22Rv1 (cell line): Measurements from ENCODE around the gene ZBTB20.

Experiments
- H3K27ac ChIP-seq: fragments of 450-650 bp; 2 replicates; pipeline ENCODE4 v1.5.1; 2017
- ZFX ChIP-seq: fragments of 450-650 bp; IDR thresholded peaks from 2 replicates; pipeline ENCODE4 v1.6.1; 2017; ENCODE audit warnings: antibody characterized with exemption, borderline replicate concordance
- TF ChIP-seq, protein P1 (sequence below): fragments of 450-650 bp; IDR thresholded peaks from 2 replicates; pipeline ENCODE4 v1.5.1; 2017; ENCODE audit warnings: mild to moderate bottlenecking

ZBTB20 gene

GRCh38 chr3:114846252-114846651 lies 300.8 kb downstream of the ZBTB20 start:
- TF ChIP-seq, protein P1, sequence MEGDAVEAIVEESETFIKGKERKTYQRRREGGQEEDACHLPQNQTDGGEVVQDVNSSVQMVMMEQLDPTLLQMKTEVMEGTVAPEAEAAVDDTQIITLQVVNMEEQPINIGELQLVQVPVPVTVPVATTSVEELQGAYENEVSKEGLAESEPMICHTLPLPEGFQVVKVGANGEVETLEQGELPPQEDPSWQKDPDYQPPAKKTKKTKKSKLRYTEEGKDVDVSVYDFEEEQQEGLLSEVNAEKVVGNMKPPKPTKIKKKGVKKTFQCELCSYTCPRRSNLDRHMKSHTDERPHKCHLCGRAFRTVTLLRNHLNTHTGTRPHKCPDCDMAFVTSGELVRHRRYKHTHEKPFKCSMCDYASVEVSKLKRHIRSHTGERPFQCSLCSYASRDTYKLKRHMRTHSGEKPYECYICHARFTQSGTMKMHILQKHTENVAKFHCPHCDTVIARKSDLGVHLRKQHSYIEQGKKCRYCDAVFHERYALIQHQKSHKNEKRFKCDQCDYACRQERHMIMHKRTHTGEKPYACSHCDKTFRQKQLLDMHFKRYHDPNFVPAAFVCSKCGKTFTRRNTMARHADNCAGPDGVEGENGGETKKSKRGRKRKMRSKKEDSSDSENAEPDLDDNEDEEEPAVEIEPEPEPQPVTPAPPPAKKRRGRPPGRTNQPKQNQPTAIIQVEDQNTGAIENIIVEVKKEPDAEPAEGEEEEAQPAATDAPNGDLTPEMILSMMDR = no peak; the same call in 1 of the 2 replicates
- TF ChIP-seq ZFX = no peak
- H3K27ac ChIP-seq = peak overlapping the region; percentile 55

- TF ChIP-seq, protein P1 = no peak
- no peak for TF ChIP-seq ZFX
Observed at GRCh38 chr3:114841515-114841914, 305.6 kb downstream of the ZBTB20 start.

DNA sequence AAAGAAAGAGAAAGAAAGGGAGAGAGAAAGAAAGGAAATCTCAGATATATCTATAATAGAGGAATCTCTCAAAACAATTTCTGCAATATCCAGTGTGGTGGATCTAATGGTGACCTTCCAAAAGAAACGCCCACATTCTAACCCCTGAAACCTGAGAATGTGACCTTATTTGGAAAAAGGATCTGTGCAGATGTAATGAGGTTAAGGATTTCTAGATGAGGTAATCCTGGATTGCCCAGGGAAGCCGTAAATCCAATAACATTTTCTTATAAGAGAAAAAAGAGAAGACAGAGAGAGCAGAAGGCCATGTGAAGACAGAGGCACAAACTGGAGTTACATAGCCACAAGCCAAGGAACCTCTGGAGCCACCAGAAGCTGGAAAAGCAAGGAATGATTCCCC lies 307.6 kb downstream of the ZBTB20 start:
- TF ChIP-seq, protein P1 = no peak
- no peak for TF ChIP-seq ZFX
- 0 out of 2 replicates have a peak overlapping the region, but pooled peaks have one; percentile 22 for H3K27ac ChIP-seq

More at GRCh38 chr3:114841515-114841914, 305.6 kb downstream of the ZBTB20 start:
- H3K27ac ChIP-seq = no peak overlapping the region

DNA sequence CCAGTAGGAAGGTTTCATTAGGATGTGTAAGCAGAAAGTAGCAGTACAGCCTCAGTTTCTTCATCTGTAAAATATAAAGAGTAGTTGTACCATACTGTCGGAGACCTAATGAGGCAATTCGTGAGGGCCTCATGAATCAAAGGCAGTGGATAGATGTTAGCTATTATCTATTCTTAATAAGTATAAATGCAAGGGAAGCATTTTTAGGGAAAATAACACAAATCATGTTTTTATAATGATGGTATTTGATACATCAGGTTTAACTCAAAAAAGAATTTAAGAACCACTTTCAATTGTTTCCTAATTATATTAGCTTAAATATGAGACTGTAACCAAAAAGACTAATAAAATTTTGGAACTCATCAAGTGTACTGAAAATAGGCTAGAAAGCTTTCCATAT lies 309.1 kb downstream of the ZBTB20 start:
- TF ChIP-seq, protein P1 = no peak
- no peak for TF ChIP-seq ZFX
- no peak overlapping the region for H3K27ac ChIP-seq

DNA sequence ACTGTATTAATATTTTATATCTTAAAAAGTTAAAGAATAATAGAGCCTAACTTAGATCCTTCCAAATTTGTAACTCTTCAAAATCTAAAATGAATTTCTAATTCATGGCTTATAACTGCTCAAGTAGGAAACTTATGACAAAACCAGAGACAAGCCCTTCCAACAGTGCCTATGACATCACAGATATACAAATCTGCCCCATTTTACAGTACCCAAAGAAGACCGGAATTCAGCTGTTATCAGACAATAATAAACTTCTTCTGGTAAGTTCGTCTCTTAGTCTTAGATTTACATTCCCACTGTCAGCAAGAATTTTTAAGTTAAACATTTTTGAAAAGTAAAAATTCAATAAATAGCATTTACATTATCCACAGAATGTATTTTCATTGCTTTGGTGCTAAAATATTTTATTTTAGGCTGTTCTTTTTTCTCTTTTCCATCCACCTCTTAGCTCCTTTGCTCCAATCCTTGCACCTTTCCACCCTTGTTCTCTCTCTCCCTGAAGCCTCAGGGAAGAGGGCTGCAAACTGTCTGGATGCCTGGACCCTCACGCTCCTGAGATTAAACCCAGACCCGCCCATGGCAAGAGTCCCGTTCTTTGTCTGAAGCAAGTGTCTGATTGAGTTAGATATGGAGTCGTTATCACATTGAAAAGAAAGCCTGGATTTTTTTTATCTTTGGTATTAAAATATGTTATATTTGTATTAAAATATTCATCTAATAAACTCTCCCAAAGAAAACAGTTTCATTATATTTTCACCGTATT lies 312.7 kb downstream of the ZBTB20 start:
- TF ChIP-seq, protein P1 = no peak
- TF ChIP-seq ZFX = no peak
- no peak overlapping the region for H3K27ac ChIP-seq

DNA sequence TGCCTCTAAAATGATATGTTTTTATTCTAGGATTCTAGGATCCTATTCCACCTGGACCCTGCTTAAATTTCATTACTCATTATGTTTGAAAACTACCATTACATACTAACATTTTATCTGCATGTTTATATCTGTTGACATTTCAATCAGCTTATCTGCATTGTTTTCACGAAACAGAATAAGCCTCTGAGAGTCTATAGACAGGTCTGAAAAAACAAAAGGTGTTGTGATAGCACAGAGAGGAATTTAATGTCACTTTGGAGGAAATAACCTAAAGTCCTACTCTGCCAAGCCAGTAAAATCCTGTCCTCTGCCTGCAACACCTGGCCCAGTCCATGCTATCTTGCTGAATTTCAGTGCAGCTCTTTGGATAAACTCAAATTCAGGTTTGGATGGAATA lies 315.2 kb downstream of the ZBTB20 start:
- no peak for TF ChIP-seq ZFX
- TF ChIP-seq, protein P1 = no peak
- H3K27ac ChIP-seq = no peak overlapping the region

GRCh38 chr3:114830652-114831051 lies 316.4 kb downstream of the ZBTB20 start:
- TF ChIP-seq, protein P1 = no peak
- TF ChIP-seq ZFX = no peak
- no peak overlapping the region for H3K27ac ChIP-seq
